Prostate gland (tissue), 2 donors: ENCODE results near the gene SPTBN1.

Experiments used
- POLR2A ChIP-seq: fragments of 450-650 bp; IDR thresholded peaks from one replicate; pipeline ENCODE4 v1.6.1; 2016; ENCODE audit warnings: antibody characterized with exemption, mild to moderate bottlenecking
- TF ChIP-seq, protein P1 (sequence below), 4 experiments: fragments of 200-600 bp in 2 of 4; fragments of 450-650 bp in 2 of 4; sonication (generic) in 2 of 4; IDR thresholded peaks; 1 replicate in 3 of 4; 2 replicates in 1 of 4; pipeline ENCODE4 v1.5.1; 2016 to 2019; ENCODE audit warnings: antibody characterized with exemption in 4 of 4, mild to moderate bottlenecking in 2 of 4, moderate library complexity in 2 of 4

- TF ChIP-seq, protein P1, sequence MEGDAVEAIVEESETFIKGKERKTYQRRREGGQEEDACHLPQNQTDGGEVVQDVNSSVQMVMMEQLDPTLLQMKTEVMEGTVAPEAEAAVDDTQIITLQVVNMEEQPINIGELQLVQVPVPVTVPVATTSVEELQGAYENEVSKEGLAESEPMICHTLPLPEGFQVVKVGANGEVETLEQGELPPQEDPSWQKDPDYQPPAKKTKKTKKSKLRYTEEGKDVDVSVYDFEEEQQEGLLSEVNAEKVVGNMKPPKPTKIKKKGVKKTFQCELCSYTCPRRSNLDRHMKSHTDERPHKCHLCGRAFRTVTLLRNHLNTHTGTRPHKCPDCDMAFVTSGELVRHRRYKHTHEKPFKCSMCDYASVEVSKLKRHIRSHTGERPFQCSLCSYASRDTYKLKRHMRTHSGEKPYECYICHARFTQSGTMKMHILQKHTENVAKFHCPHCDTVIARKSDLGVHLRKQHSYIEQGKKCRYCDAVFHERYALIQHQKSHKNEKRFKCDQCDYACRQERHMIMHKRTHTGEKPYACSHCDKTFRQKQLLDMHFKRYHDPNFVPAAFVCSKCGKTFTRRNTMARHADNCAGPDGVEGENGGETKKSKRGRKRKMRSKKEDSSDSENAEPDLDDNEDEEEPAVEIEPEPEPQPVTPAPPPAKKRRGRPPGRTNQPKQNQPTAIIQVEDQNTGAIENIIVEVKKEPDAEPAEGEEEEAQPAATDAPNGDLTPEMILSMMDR (IDR thresholded peaks at IDR 0.05), result no peak
- no peak for TF ChIP-seq POLR2A
These were observed 15.1 kb downstream of the SPTBN1 start for GRCh38 chr2:54471221-54471711.
